Measurements from ENCODE around the gene REL. TPM values are rescaled to one million over a fixed set of nuclear protein-coding genes. Genes with fewer than 3 reads are reported as not detected.
"Not testable (repeated sequence)": the region's sequence is repeated elsewhere in the genome, so short reads cannot be mapped to it uniquely, and the experiment has no call there.

Gene REL
- total RNA-seq, 1 donor from 2014 or later: 2.4 TPM

- TF ChIP-seq, protein P1, sequence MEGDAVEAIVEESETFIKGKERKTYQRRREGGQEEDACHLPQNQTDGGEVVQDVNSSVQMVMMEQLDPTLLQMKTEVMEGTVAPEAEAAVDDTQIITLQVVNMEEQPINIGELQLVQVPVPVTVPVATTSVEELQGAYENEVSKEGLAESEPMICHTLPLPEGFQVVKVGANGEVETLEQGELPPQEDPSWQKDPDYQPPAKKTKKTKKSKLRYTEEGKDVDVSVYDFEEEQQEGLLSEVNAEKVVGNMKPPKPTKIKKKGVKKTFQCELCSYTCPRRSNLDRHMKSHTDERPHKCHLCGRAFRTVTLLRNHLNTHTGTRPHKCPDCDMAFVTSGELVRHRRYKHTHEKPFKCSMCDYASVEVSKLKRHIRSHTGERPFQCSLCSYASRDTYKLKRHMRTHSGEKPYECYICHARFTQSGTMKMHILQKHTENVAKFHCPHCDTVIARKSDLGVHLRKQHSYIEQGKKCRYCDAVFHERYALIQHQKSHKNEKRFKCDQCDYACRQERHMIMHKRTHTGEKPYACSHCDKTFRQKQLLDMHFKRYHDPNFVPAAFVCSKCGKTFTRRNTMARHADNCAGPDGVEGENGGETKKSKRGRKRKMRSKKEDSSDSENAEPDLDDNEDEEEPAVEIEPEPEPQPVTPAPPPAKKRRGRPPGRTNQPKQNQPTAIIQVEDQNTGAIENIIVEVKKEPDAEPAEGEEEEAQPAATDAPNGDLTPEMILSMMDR (conservative IDR thresholded peaks at IDR 0.05; ENCODE audit: low read depth, low read length): no peak
- H3K4me3 ChIP-seq (ENCODE audit: low read depth, low read length): no peak overlapping the region
- DNase-seq (ENCODE audit: low read depth): no peak
Observed at GRCh38 chr2:60907329-60907728, 26.0 kb downstream of the REL start.

GRCh38 chr2:60925994-60926740, 44.8 kb downstream of the REL start:
- TF ChIP-seq, protein P1 (conservative IDR thresholded peaks at IDR 0.05; ENCODE audit: low read depth, low read length): no peak

DNA sequence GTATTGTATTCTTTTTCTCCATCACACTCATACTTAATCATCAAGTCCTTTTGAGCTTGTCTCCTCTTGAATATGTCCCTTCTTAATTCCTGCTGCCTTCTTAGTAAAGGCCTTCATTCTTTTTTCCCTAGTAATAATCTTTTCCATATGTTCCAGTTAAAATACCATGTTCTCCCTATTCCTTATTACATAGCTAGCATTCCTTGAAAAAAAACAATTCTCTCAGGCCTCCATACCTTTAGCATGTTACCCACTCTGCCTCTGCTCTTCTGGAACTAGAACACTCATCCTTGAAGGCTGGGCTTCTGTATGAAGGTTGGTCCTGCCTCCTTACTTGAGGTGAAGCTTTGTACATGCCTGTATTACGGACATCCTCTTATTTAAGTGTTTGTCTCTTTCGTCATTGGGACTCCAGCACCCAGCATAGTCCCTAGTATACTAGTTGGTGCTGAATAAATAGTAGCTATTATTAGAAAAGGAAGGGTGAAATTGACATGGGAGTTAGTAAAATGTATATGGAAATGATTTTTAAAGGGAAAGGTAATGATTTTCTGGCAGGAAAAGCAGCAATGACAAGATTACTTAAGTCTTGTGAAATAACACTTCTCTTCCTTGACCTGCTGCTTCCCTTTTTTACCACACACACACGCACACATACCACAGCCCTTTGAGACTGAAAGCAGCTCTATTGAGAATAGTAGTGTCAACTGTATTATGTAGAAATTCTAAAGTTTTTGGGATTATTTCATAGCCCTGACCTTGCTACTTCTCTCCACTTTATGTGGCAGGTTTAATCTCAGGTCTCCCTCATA, 45.6 kb downstream of the REL start:
- DNase-seq (ENCODE audit: low read depth): no peak
- TF ChIP-seq, protein P1 (conservative IDR thresholded peaks at IDR 0.05; ENCODE audit: low read depth, low read length): no peak
- H3K4me3 ChIP-seq (ENCODE audit: low read depth, low read length): no peak overlapping the region

More at GRCh38 chr2:60925994-60926740, 44.8 kb downstream of the REL start:
- no peak overlapping the region for H3K4me3 ChIP-seq (ENCODE audit: low read depth, low read length)
- no peak for DNase-seq (ENCODE audit: low read depth)

DNA sequence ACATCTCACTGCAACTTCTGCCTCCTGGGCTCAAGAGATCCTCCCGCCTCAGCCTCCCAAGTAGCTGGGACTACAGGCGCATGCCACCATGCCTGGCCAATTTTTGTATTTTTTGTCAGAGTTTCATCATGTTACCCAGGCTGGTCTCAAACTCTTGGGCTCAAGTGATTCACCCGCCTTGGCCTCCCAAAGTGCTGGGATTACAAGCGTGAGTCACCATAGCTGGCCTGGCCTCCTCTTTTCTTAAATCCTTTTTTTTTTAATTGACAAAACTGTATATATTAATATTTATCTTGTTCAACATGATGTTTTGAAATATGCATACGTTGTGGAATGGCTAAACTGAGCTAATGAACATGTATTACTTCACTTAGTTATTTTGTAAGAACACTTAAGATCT, 50.7 kb downstream of the REL start:
- not testable (repeated sequence) for H3K4me3 ChIP-seq (ENCODE audit: low read depth, low read length); DNase-seq (ENCODE audit: low read depth)

DNA sequence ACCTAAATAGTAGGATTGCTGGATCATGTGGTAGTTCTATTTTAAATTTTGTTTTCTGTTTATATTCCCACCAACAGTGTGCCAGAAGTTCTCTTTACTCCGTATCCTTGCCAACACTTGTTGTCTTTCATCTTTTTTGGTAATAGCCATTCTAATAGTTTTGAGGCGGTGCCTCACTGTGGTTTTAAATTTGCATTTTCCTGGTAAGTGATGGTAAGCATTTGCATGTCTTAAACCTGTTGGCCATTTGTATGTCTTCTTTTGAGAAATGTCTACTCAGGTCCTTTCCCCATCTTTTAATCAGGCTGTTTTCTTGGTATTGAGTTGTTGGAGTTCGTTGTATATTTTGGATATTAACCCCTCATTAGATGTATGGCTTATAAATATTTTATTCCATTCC, 51.6 kb downstream of the REL start:
- no peak overlapping the region for H3K4me3 ChIP-seq (ENCODE audit: low read depth, low read length)
- TF ChIP-seq, protein P1 (conservative IDR thresholded peaks at IDR 0.05; ENCODE audit: low read depth, low read length): no peak
- DNase-seq (ENCODE audit: low read depth): no peak

- no peak for DNase-seq (ENCODE audit: low read depth)
- TF ChIP-seq, protein P1 (conservative IDR thresholded peaks at IDR 0.05; ENCODE audit: low read depth, low read length): no peak
- no peak overlapping the region for H3K4me3 ChIP-seq (ENCODE audit: low read depth, low read length)
Observed at GRCh38 chr2:60934165-60934722, 52.9 kb downstream of the REL start.

DNA sequence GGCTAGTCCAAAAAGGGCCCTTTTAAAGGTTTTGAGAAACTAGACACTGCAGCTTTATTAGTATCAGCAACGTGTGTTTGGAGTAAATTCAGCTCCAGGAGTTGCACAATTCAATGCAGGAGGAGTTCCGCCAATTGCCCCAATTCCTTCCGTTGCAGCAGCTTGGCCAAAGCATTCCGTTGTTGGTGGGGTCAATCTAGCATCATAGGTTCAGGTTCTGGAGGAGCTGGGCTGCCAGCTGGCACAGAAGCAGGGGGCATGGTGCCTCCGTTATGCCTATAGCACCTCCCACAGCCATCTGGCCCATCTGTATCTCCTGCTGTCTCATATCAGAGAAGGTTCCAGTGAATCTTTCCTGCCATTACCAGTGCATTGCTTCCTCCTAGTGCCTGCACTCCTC, 55.4 kb downstream of the REL start:
- DNase-seq (ENCODE audit: low read depth): no peak
- no peak overlapping the region for H3K4me3 ChIP-seq (ENCODE audit: low read depth, low read length)
- TF ChIP-seq, protein P1 (conservative IDR thresholded peaks at IDR 0.05; ENCODE audit: low read depth, low read length): no peak

All from epithelial cell of proximal tubule (primary cell).